HepG2 (cell line): ENCODE results near the gene TLL2. TPM values are rescaled to one million over a fixed set of nuclear protein-coding genes. Genes with fewer than 3 reads are reported as not detected.

Experiments
- FIP1L1 ChIP-seq: fragments of 200-400 bp; formaldehyde crosslinking; IDR thresholded peaks from 2 replicates; pipeline ENCODE4 v1.6.1; 2018; ENCODE audit warnings: low read depth, mild to moderate bottlenecking, low read length, moderate library complexity, borderline replicate concordance; ENCODE audit not compliant: insufficient read depth
- FOSL1 ChIP-seq: sonication (generic); formaldehyde crosslinking; IDR thresholded peaks from 2 replicates; pipeline ENCODE4 v1.9.0; 2021; ENCODE audit warnings: missing genetic modification reagents, borderline replicate concordance
- FUBP1 ChIP-seq: sonication (generic); formaldehyde crosslinking; IDR thresholded peaks from 2 replicates; pipeline ENCODE4 v1.5.1; 2020; ENCODE audit warnings: missing genetic modification reagents, mild to moderate bottlenecking, borderline replicate concordance
- KDM3A ChIP-seq: IDR thresholded peaks from 2 replicates; pipeline ENCODE4 v1.6.1; 2018; ENCODE audit warnings: low read depth, missing compliant biosample characterization
- MXD3 ChIP-seq: IDR thresholded peaks from 2 replicates; pipeline ENCODE4 v1.6.1; 2016; ENCODE audit warnings: mild to moderate bottlenecking, missing biosample characterization, missing genetic modification reagents
- NFKB2 ChIP-seq: sonication (generic); formaldehyde crosslinking; IDR thresholded peaks from 2 replicates; pipeline ENCODE4 v1.4.0; 2020; ENCODE audit warnings: missing genetic modification reagents, borderline replicate concordance
- POLR2AphosphoS5 ChIP-seq: IDR thresholded peaks from 2 replicates; pipeline ENCODE4 v1.6.1; 2012; ENCODE audit warnings: low read depth, low read length
- RFX5 ChIP-seq: IDR thresholded peaks from 2 replicates; pipeline ENCODE4 v1.6.1; 2011; ENCODE audit warnings: low read depth, low read length, improper control_type of control experiment
- SAP130 ChIP-seq: IDR thresholded peaks from 2 replicates; pipeline ENCODE4 v1.6.1; 2016; ENCODE audit warnings: low read depth
- SMC3 ChIP-seq: IDR thresholded peaks from 2 replicates; pipeline ENCODE4 v1.6.1; 2011; ENCODE audit warnings: low read length, improper control_type of control experiment
- ZNF800 ChIP-seq: sonication (generic); formaldehyde crosslinking; IDR thresholded peaks from 2 replicates; pipeline ENCODE4 v1.4.0; 2020; ENCODE audit warnings: missing genetic modification reagents
- ZNF83 ChIP-seq: sonication (generic); formaldehyde crosslinking; IDR thresholded peaks from 2 replicates; pipeline ENCODE4 v1.4.0; 2020; ENCODE audit warnings: missing genetic modification reagents, mild to moderate bottlenecking, borderline replicate concordance
- ZSCAN25 ChIP-seq: sonication (generic); formaldehyde crosslinking; IDR thresholded peaks from 2 replicates; pipeline ENCODE4 v1.8.0; 2022; ENCODE audit warnings: mild to moderate bottlenecking, missing genetic modification reagents
- ZXDC ChIP-seq: sonication (generic); formaldehyde crosslinking; IDR thresholded peaks from 2 replicates; pipeline ENCODE4 v1.5.0; 2020; ENCODE audit warnings: mild to moderate bottlenecking, missing genetic modification reagents
- polyA plus RNA-seq, 8 experiments: library from polyadenylated mRNA; depleted of rRNA in 3 of 8; stranded (reverse) in 7 of 8; unstranded in 1 of 8; fragments of >200 nt; fragmentation: Illumina TruSeq in 4 of 8; extraction: Trizol in 4 of 8; gene quantifications; 2 replicates each; pipeline versions ENCODE4 v1.2.1 to v1.2.3, GENCODE V29; 2011 to 2016; ENCODE audit warnings: low read depth in 4 of 8, missing spikeins in 1 of 8, mixed read lengths in 1 of 8; ENCODE audit not compliant: insufficient read depth in 1 of 8
- total RNA-seq, 5 experiments: library from RNA; depleted of rRNA; stranded (reverse); fragments of >200 nt; fragmentation: Illumina TruSeq; extraction: Trizol; gene quantifications; 2 replicates each; pipeline ENCODE4 v1.2.3, GENCODE V29; 2016; ENCODE audit warnings: low read depth in 1 of 5
- TF ChIP-seq, protein P1 (sequence below): IDR thresholded peaks from 2 replicates; pipeline ENCODE4 v1.6.1; 2016; ENCODE audit warnings: low read depth
- TF ChIP-seq, protein P2 (sequence below): IDR thresholded peaks from 2 replicates; pipeline ENCODE4 v1.6.1; 2016
- TF ChIP-seq, protein P3 (sequence below): sonication (generic); formaldehyde crosslinking; IDR thresholded peaks from 2 replicates; pipeline ENCODE4 v1.5.1; 2020; ENCODE audit warnings: missing genetic modification reagents, mild to moderate bottlenecking, borderline replicate concordance

Gene TLL2
- total and polyA plus RNA-seq, 2 of the 13 experiments (the other 11 are each of a cell fraction or from before 2014, with no cell fraction given) = 0.09 TPM; not detected in 1

- TF ChIP-seq ZXDC (no peak), FOSL1 (CRISPR knock-in tag) (no peak), MXD3 (CRISPR knock-in tag) (0 out of 2 replicates have a peak, but pooled peaks have one; percentile 21), SMC3 (peak; percentile 65), ZNF800 (CRISPR knock-in tag) (no peak), KDM3A (CRISPR knock-in tag) (0 out of 2 replicates have a peak, but pooled peaks have one; percentile 45), NFKB2 (CRISPR knock-in tag) (no peak), SAP130 (peak; percentile 41), ZNF83 (CRISPR knock-in tag) (no peak), RFX5 (no peak), FIP1L1 (no peak), POLR2AphosphoS5 (no peak), FUBP1 (CRISPR knock-in tag) (no peak), ZSCAN25 (CRISPR knock-in tag) (no peak)
- TF ChIP-seq, protein P1, sequence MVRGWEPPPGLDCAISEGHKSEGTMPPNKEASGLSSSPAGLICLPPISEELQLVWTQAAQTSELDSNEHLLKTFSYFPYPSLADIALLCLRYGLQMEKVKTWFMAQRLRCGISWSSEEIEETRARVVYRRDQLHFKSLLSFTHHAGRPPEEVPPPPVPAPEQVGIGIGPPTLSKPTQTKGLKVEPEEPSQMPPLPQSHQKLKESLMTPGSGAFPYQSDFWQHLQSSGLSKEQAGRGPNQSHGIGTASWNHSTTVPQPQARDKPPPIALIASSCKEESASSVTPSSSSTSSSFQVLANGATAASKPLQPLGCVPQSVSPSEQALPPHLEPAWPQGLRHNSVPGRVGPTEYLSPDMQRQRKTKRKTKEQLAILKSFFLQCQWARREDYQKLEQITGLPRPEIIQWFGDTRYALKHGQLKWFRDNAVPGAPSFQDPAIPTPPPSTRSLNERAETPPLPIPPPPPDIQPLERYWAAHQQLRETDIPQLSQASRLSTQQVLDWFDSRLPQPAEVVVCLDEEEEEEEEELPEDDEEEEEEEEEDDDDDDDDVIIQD (CRISPR knock-in tag) = 0 out of 2 replicates have a peak, but pooled peaks have one; percentile 56
- TF ChIP-seq, protein P2, sequence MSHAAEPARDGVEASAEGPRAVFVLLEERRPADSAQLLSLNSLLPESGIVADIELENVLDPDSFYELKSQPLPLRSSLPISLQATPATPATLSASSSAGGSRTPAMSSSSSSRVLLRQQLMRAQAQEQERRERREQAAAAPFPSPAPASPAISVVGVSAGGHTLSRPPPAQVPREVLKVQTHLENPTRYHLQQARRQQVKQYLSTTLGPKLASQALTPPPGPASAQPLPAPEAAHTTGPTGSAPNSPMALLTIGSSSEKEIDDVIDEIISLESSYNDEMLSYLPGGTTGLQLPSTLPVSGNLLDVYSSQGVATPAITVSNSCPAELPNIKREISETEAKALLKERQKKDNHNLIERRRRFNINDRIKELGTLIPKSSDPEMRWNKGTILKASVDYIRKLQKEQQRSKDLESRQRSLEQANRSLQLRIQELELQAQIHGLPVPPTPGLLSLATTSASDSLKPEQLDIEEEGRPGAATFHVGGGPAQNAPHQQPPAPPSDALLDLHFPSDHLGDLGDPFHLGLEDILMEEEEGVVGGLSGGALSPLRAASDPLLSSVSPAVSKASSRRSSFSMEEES (CRISPR knock-in tag) = no peak
- TF ChIP-seq, protein P3, sequence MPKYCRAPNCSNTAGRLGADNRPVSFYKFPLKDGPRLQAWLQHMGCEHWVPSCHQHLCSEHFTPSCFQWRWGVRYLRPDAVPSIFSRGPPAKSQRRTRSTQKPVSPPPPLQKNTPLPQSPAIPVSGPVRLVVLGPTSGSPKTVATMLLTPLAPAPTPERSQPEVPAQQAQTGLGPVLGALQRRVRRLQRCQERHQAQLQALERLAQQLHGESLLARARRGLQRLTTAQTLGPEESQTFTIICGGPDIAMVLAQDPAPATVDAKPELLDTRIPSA = no peak
Measured at GRCh38 chr10:96374985-96375830, 138.5 kb downstream of the TLL2 start (continued).
